Mesenteric fat pad (tissue), 1 donor: ENCODE measurements around the gene SCUBE1. TPM values are rescaled to one million over a fixed set of nuclear protein-coding genes. Genes with fewer than 3 reads are reported as not detected.

Source experiments
- DNase-seq: peaks from one replicate; pipeline ENCODE4 v3.0.0-alpha.2; 2020; ENCODE audit warnings: low spot score
- total RNA-seq: library from RNA; stranded (reverse); fragmentation: NEBNext Ultra II Directional; extraction: Animal tissue kit (Norgen Biotek cat#: 25700); gene quantifications from one replicate; pipeline ENCODE4 v1.2.1, GENCODE V29; 2021
- donor health status: DM: yes; HTN: yes; CAD: no.

The SCUBE1 gene
- total RNA-seq, 1 donor from 2014 or later, result 3.9 TPM

DNA sequence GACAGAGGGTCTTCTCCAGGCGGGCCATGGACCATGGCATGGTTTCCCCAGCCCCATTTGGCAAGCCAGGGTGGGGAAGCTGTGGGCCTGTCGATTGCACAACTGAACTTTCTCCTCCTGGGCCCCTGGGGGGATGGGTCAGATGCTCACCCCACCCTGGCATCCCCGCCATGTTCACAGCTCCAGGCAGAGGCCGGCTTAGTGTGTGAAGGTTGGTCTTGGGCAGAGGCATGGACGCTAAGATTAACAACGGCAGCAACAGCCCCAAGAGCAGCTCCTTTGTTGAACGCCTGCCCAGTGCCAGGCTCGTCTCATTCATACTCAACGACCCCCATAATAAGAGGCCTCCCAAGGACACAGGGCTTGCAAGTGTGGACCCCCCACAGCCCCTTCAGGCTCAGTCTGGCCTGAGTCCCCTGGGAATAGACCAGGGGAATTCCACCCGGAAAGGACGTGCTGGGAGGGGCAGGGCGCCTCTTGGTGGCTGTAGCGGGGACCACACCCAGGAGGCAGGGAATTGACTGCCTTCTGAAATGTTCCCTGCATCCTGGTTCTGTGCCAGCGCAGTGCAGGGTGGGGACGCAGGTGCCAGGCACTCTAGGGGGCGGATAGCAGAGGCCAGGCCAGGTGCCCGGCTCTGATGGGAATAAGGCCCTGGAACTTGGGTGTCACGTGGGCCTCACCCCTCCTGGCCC is 183.5 kb downstream of the SCUBE1 start:
- DNase-seq, result no peak

DNA sequence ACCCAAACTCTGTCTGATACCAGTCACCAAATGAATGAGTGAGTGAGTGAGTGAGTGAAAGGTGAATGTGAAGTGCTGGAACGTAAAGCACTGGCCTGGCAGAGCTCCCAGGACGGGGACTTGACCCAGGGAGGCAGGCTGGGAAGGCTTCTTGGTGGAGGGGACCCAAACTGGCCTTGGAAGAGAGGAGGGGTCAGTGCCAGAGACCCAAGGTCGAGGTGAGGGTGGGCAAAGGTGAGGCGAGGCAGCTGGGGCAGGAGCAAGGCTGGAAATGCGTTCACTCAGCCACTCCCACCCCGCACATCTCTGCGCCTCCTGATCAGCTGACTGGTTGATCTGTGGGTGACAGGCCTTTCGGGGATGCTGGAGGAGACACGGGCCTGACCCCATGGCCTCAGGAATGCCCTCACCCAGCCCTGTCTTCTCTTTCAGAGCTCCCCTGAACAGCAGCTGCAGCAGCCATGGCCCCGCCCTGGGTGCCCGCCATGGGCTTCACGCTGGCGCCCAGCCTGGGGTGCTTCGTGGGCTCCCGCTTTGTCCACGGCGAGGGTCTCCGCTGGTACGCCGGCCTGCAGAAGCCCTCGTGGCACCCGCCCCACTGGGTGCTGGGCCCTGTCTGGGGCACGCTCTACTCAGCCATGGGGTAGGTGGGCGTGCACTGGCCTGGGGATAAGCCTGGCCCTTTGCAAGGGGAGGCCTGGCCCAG is 184.2 kb downstream of the SCUBE1 start:
- no peak for DNase-seq

- DNase-seq, result no peak
Observed at GRCh38 chr22:43157874-43158546, 185.2 kb downstream of the SCUBE1 start.

DNA sequence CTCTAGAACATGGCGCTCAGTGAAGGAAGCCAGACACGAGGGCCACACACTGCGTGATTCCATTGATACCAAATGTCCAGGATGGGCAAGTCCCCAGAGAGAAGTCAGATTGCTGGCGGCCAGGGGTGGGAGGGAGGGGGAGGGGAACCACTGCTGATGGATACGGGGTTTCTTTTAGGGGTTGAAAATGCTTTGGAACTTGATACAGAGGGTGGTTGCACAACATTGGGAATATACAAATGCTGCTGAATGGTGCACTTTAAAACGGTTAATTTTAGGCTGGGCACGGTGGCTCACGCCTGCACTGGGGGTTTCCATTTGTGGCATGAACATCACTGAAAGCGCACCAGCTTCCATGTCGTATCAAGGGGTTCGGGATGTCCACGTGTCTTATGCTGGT is 186.8 kb downstream of the SCUBE1 start:
- no peak for DNase-seq

- DNase-seq, result no peak
Observed at GRCh38 chr22:43155789-43156188, 187.4 kb downstream of the SCUBE1 start.

DNA sequence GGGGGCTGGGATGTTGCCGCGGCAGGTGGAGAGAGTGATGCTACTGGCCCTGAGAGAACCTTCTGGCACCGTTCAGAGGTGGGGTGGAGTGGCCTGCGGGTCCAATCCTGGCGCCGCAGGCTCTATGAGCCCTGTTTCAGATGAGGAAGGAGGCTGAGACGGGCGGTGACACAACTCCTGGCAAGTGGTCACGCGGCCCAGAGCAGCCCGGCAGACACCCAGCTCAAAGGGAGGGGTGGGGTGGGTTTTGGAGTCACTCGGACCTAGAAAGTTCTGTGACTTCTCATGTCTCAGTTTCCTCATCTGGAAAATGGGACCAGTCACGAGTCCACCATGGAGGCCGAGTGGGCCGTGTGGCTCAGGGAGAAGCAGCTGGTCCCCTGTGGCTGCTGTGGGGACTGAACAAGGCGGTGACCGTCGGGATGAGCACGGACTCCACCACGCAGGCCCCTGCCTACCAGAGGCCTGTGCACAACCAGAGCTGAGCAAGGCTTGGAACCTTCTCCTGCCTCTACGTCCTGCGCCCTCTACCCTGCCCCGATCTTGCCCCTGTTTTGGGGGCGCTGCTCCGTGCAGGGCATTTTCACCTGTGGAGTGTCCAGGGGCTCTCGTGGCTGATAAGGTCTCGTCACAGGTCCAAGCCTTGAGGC is 188.2 kb downstream of the SCUBE1 start:
- DNase-seq, result no peak

- no peak for DNase-seq
Observed at GRCh38 chr22:43153899-43154298, 189.3 kb downstream of the SCUBE1 start.

- no peak for DNase-seq
Observed at GRCh38 chr22:43152357-43153071, 190.7 kb downstream of the SCUBE1 start.

DNA sequence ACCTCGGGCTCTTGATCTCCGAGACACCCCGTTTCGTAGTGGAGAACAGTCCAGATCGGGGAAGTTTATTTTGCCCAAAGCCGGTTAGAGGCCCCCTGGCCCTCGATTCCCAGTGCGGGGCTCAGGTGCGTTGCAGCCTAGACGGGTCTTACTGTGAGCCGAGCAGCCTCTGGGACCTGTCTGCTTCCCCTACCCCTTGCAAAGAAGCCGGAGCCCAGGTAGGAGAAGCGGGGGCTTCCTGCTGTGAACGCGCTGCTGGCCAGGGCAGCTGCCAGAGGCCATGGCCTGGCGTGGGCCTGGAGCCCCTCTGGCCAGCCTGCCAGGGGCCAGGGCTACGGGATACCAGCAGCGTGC is 191.2 kb downstream of the SCUBE1 start:
- DNase-seq, result no peak

- DNase-seq, result peak; percentile 95
Observed at GRCh38 chr22:43151251-43152002, 191.7 kb downstream of the SCUBE1 start, which contains the start of gene TSPO. Gene TSPO (plus strand): TSS chr22:43151559. CDS start chr22:43159239, 7,680 bp downstream.

DNA sequence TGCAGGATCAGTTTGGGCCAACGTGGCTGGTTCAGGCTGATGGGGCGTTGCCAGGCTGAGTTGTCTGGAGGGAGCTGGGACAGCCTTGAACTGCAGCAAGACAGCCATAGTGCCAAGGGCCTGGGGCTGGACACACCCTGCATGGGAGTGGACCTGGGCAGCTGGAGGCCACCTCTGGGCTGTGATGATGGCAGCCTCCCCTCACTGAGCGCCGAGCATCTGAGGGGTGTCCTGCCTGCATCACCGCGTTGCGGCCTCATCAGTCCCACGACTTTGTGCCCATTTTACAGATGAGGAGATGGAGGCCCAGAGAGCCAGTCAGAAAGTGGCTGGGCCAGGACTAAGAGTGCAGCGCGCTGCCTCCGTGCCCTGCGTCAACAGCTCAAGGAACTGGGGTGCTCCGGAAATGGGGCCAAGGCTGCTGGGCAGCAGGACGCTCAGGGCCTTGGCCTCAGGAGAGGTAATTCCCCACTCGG is 192.4 kb downstream of the SCUBE1 start:
- DNase-seq, result no peak

DNA sequence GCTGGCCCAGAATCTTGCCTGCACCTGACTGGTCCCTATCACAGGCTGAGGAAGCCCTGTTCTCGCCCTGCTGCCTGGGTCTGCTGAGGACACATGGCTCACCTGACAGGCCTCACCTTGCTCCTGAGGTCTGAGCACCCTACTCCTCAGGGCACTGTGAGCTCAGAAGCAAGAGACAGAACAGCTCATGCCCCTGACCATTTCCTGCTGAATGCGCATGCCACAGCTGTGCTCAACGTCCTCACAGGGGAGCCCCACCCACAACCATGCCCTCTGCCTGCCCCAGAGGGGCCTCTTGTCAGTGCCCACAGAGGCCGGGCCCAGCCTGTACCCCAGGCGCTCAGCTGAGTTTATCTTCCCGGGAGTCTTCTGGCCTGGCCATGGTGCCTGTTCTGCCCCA is 194.6 kb downstream of the SCUBE1 start:
- no peak for DNase-seq

DNA sequence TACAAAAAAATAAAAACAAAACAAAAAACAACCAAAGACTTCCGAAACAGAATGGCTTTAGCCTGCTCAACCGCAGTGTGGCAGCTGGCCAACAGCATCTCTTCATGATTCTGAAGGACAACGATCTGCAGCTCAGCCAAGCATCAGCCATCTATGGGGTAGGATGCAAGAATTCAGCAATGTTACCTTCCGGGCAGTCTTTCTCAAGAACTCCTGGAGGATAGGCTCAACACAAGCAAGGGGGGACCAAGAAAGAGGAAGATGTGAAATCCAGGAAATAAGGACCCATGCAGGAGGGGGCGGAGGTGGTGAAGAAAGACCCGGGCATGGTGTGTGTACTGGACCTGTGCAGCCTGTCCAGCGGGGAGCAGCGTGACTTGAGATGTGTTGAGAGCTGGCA is 195.4 kb downstream of the SCUBE1 start:
- DNase-seq, result no peak

Other genes starting within 250 kb of the SCUBE1 start
- gene BIK, start 232.6 kb downstream of the SCUBE1 start, total RNA-seq, result not detected
- gene MCAT, start 200.0 kb downstream of the SCUBE1 start, total RNA-seq, result 11.5 TPM
- gene TSPO, start 191.8 kb downstream of the SCUBE1 start, total RNA-seq, result 305 TPM
- gene TTLL12, start 156.2 kb downstream of the SCUBE1 start, total RNA-seq, result 27.0 TPM
- gene MPPED1, start 68.6 kb upstream of the SCUBE1 start, total RNA-seq, result not detected